ENCODE data around the gene MAST3.

The MAST3 gene

GRCh38 chr19:18167975-18168645 is 70.5 kb downstream of the MAST3 start:
- ChIA-PET POLR2A (interaction anchor here (1.1 kb wide), 1 partner anchor 105 kb away, joined by 6 read pairs; no protein-coding TSS in a partner anchor), CTCF (interaction anchor here (0.7 to 7.2 kb wide), 12 partner anchors 8 to 109 kb away, joined by 3 to 83 read pairs (median 4); no protein-coding TSS in a partner anchor)
- H3K36me3 ChIP-seq (ENCODE audit: control insufficient read depth in 2 of 2, insufficient read depth in 1 of 2, low read length in 2 of 2): peaks cover 21 to 60% of the 10 kb centered on the region in 2 experiments; a peak in 2 of 3 replicates
- no peaks in the 10 kb centered on the region for H3K9me3 ChIP-seq (ENCODE audit: control insufficient read depth, insufficient read depth, low read depth, low read length)
- H3K4me1 ChIP-seq (ENCODE audit: control insufficient read depth, insufficient read depth, low read length): no peaks in the 10 kb centered on the region
- H3K27ac ChIP-seq (ENCODE audit: extremely low read depth, low read depth, low read length): no peak overlapping the region
- H3K4me3 ChIP-seq (ENCODE audit: low read depth, low read length): no peak overlapping the region
- TF ChIP-seq EGR2 (tag by site-specific recombination; IDR thresholded peaks at IDR 0.05; ENCODE audit: low read depth) (peak; percentile 74), ZNF157 (tag by site-specific recombination; IDR thresholded peaks at IDR 0.05) (no peak), ZNF660 (tag by site-specific recombination; IDR thresholded peaks at IDR 0.05) (no peak), ZNF112 (tag by site-specific recombination; IDR thresholded peaks at IDR 0.05) (no peak), ZNF280D (tag by site-specific recombination; IDR thresholded peaks at IDR 0.05) (no peak), GLIS1 (tag by site-specific recombination; IDR thresholded peaks at IDR 0.05) (peak; percentile 42; the same call in 1 of the 2 replicates), ZFHX2 (tag by site-specific recombination; conservative IDR thresholded peaks at IDR 0.05) (peak; percentile 60), ZNF701 (tag by site-specific recombination; IDR thresholded peaks at IDR 0.05) (no peak), ZNF654 (tag by site-specific recombination; IDR thresholded peaks at IDR 0.05; ENCODE audit: low read depth) (peak; percentile 65), ZNF211 (tag by site-specific recombination; IDR thresholded peaks at IDR 0.05; ENCODE audit: low read depth) (no peak), ZNF2 (tag by site-specific recombination; IDR thresholded peaks at IDR 0.05) (peak; percentile 86), MYNN (tag by site-specific recombination; IDR thresholded peaks at IDR 0.05; ENCODE audit: borderline replicate concordance) (no peak), PATZ1 (tag by site-specific recombination; IDR thresholded peaks at IDR 0.05) (0 out of 2 replicates have a peak, but pooled peaks have one; percentile 29), ZNF600 (tag by site-specific recombination; IDR thresholded peaks at IDR 0.05) (peak; percentile 33; the same call in 1 of the 2 replicates), ZNF404 (tag by site-specific recombination; IDR thresholded peaks at IDR 0.05) (no peak), ZNF292 (tag by site-specific recombination; IDR thresholded peaks at IDR 0.05; ENCODE audit: borderline replicate concordance, low read depth) (no peak), ZNF76 (tag by site-specific recombination; IDR thresholded peaks at IDR 0.05; ENCODE audit: borderline replicate concordance, low read depth) (peak; percentile 82), CTCF (tag by site-specific recombination; IDR thresholded peaks at IDR 0.05) (peak; percentile 51; the same call in 1 of the 2 replicates), ZFP3 (tag by site-specific recombination; IDR thresholded peaks at IDR 0.05; ENCODE audit: low read depth) (peak; percentile 97), ZBTB10 (tag by site-specific recombination; IDR thresholded peaks at IDR 0.05) (peak; percentile 53; the same call in 1 of the 2 replicates), ZBTB44 (tag by site-specific recombination; IDR thresholded peaks at IDR 0.05) (no peak), ZFP69B (tag by site-specific recombination; IDR thresholded peaks at IDR 0.05) (no peak), ZBTB26 (tag by site-specific recombination; optimal IDR thresholded peaks at IDR 0.05) (peak; percentile 9), ZNF37A (tag by site-specific recombination; IDR thresholded peaks at IDR 0.05) (no peak)

Data from HEK293 (cell line).